NOMO-1 treated with DMSO at 0.1 percent for 48 hours (cell line): ENCODE measurements around the gene CA12.
A peak's percentile ranks its signal among the peaks of the same experiment; 100 is the strongest.

Experiments
- DNase-seq: peaks from one replicate; lab custom pipeline; 2025; ENCODE audit not compliant: unreplicated experiment; lab: John Stamatoyannopoulos, UW

Gene CA12

DNA sequence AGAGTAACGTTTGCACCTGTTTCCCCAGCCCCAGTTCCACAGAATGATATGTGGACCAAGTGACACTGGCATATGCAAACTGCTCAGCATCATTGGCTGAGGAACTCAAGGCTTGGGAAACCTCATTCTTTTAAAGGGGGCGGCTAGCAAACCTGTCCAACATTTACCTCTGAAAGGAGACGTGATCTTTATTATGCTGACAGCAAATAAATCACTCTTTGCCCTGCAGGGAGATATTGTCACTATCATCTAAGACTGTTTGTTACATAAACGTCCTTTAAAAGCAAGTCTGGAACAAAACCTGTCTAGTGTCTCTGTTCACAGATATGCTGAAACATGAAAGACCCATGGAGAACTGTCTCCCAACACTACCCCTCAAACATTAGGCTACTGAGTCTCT is 21.5 kb downstream of the CA12 start:
- no peak for DNase-seq

DNA sequence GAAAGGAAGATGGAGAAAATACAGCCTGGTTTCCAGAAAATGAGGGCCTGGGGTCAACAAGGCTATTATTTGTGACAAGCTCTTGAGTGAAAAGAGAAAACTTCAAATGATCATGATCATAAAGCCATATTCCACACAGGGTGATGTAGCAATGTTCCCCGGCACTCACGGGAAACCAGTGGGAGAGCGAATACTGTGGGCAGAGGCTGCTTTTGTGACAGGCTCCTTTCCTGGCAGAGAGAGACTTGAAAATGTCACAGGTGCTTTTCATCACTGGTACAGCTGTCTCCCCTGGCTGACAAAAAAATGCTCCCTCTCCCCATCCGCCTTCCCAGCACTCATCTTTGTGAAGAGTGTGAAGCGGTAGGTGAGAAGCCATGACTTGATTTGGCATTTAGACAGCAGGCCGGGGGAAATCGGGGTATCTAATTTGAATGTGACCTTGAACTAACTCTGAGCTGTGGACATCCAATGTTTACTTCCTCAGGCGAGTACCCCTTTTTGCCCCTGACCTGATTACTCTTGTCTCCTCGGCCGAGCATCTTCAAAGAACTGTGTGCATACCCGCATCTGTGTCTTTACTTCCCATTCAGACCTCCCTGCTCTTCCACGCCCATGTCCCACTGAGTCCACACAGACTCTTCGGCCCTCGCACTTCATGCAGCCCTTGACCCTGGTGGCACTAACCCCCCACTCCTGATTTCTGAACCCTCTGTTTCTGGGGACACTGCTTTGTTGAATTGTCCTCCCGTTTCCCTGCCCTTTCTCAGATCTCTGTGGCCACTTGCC is 23.2 kb downstream of the CA12 start:
- DNase-seq = no peak

DNA sequence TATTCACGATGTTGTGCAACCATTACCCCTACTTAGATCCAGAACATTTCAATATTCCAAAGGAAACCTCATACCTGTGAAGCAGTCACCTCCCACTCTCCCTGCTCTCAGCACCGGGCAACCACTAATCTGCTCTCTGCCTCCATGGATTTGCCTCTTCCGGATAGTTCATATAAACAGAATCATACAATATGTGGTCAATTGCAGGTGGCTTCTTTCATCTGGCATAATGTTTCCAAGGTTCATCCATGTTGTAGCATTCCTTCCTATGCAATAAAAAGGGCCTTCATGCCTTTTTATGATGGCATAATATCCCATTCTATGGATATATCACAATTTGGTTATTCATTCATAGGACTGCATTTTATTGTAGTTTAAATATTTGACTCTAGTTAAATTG is 23.9 kb downstream of the CA12 start:
- no peak for DNase-seq

DNA sequence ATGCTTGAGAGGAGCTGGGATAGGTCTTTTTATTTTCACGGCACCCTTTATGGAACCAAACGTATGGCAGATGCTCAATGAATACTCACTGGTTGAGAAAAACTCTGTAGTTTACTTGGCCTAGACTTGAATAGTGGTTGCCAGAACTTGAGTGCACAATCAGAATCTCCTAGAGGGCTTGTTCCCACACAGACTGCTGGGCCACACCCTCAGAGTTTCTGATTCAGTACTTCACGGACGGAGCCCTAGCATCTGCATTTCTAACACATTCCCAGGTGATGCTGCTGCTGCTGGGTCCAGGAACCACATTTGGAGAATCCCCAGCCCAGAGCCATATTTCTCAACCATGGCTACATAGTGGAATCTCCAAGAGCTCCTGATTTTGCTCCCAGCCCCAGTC is 24.6 kb downstream of the CA12 start:
- DNase-seq = no peak

DNA sequence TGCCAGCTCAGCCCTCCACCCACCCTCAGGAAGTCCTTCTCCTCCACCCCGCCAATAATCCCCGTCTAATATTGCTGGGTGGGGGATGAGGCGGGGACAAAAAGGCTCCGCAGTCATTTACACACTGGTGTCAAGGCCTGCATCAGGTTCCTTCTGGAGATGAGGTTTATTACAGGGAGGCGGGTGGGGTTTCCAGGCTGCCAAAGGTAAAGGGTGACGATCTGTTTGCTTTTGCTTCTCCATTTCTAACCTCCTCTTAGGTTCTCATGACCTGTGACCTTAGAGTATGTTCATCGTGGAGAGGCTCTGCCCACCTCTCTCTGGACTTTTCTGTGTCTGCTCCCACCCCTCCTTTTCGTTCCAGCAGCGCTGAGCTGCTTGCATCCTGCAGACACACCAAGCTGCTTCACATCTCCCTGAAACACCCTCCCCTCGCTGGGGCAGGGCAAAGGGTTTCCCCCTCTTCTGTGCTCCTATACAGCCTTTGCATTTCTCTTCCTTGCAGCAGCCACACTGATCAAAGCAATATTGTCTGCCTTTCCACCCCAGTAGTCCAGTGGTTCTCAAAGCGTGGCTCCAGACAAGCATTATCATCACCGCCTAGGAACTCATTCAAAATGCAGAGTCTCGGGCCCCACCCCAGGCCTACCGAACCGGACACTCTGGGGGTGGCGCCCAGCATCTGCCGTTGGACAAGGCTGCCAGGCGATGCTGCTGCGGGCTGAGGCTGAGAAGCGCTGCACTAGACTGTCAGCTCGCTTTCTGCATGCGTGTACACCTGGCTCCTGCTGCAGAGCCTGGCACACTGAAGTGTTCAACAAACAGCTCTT is 26.6 kb downstream of the CA12 start:
- DNase-seq = no peak

DNA sequence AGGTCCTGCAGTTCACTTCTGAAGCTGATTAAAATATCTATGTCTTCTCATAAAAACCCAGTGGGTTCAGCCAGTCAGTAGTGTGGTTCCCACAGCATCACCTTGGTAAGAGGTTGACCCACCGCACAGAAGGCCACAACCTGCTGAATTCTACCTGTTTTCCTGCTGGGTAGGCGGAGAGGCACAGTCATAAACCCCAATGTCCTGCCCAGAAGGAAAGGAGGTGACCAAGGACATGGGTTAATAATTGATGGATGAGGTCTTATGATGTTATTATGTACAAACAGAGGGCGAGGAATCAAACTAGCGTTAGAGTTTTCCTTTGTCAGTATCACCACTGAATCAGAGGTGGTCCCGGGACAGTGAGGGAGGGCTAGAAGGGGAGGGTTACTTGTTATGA is 27.8 kb downstream of the CA12 start:
- DNase-seq = no peak

DNA sequence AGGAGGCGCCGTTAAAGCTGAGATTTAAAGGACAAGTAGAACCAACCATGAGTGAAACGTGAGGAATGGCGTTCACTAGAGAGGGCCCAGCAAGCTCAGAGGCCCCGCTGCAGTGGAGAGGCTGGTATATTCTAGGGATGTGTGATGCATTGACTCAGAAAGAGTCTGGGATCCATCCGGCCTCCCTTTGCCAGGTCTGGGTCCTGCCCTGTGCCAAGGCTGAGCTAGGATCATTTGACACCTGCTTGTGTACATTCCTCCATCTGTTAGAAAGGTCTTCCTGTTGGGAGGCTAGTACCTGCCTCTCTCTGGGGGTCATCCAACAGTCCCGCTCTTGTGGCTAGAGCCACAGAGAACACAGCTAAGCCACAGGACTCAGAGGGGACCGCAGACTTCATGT is 28.4 kb downstream of the CA12 start:
- no peak for DNase-seq

DNA sequence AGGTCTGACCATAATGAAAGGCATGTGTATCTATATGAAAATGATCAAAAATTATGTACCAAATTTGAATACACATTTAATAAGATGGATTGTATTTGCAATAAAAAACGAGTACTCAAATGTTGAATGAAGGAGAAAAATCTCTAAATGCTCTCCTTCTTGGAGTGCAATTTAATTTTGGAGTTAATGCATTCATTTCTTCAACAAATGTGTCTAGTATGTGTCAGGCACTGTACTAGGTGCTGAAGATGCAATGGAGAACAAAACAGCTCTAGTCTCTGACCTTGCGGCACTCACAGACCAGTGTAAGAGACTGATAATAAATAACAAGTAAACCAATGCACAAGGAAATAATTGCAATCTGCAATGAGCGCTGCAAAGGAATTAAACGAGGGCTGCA is 28.8 kb downstream of the CA12 start:
- DNase-seq = no peak

DNA sequence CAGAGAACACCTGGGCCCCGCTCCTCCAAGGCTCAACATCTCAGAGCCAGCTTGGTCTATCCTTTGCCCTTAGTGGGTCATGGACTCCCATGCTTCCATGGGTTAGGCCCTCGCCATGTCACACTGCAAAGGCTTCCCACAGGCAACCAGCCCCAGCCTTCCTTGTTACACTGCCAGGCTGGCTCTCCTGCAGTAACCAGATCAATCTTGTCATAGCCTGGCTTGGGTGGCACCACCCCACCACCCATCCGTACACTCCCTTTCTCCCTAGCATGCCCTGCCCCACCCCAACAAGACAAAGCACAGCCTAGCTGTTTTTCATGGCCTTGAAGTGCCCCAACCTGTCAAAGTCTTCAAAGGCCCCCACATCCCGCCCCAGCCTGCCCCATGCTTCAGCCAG is 30.5 kb downstream of the CA12 start:
- no peak for DNase-seq

DNA sequence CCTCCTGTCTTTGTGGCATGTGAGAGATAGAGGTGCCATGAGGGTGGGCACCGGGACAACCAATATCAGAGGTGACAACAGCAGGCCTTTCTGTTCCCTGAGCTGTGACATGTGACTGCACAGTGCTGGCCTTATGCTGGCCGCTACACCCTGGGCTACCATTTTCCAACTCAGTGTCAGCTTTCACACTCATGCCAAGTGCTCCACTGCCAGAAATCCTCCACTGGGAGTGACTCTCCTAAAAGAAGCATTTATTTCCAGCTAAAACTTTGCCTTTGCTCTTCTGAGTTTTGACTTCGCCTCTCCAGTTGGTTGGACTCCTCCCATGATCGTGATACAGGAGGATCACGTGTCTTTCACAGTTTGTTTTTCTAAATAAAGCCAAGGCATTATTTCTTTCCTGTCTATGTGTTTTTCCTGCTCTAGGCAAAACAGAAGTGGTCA is 31.4 kb downstream of the CA12 start:
- DNase-seq = no peak

DNA sequence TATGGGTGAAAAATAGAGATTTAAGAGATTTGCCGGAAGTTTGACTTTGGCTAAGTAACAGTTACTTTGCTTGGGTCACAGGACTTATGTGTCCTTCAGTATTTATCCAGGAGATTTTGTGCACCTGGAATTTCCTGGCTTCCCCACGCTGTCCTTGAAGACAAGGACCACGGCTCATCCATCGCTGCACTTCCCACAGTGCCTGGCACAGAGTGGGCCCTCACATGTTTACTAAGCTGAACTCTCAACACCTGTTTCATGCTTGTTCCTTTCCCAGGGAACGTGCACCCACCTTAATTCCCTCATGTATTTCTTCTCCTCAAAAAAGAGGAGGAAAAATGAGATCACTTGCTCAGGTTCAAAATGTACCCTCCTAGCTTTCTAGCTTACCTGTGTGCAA is 32.0 kb downstream of the CA12 start:
- no peak for DNase-seq

DNA sequence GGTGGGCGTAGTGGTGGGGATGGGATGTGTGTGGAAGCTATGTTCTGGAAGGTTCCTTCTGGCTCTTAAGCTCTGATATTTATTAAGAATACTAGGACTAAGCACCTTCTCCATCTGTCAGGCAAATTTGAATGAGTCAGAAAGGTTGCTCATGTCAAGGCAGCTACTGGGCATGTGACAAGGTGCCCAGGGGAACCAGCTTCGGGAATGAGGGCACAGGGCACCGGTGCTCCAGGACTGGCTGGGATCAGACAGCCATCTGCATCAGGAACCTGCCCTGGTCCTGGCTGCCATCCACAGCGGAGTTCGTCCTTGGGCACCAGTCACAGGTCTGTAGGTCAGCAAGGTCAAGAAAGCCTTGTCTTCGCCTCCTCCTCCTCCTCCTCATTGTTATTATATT is 32.5 kb downstream of the CA12 start:
- no peak for DNase-seq

DNA sequence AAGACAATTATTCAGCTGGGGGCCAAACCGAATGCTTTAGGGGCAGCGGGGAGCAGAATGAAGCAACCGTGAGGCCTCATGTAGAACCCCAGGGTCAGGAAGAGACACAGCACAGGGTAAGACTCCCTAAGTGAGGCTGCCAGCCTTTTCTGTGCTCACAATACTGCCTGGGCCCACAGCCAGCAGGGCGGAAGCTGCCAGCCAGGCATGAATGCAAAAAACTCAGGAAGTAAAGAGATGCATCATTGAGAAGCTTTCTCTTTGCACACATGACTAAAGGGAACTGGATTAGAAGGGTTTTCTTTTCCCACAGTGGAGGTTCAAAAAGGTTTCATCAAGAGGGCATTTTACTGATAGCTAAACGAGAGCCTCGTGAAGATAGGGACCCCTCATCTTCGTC is 33.3 kb downstream of the CA12 start:
- DNase-seq = peak; percentile 25

DNA sequence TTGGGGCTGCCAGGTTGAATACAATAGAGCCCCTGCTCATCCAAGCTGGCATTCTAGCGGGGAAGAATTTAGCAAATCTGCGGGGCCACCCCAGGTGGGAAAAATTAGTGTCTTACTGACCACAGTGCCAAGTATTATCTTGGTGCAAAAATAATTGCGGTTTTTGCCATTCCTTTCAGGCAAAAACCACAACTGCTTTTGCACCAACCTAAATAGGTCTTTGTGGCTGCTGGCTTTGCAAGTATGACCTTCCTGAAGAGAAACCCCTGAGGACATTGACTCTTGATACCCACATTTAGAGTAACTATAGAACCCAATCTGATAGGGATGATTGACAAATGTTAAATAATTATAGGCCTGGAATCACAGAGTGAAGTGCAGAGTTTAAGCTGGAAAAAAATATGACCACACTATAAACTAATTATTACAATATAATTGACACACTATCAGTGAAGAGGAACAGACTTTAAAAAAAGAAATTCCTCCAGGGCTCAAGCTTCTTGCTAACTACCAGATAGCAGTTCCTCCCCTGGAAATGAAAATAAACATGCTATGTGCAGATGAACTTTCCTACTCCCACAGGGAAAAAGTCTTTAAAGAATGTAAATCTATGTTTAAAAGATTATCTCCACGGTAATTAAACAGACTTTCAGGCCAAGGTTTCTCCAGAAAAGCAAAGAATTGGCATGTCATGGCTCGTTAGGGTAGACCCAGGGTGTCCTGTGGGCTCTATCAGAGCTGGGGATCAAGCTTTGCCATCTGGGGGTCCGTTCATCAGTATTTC is 34.4 kb downstream of the CA12 start:
- peak; percentile 19 for DNase-seq

DNA sequence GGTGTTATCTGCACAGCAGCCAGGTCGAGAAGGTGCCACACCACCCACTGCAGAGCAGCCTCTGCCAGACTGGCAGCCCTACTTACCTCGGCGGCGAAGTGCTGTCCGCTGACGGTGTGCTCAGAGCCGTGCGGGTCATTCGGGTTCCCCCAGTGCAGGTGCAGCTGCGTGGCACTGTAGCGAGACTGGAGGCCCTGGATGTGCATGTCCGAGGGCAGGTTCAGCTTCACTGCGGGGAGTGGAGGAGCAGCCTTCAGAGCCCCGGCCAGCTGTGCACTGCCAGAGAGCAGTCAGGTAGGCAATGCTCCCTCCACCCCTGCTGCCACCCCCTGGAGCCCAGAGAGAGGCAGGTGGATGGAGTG is 36.3 kb downstream of the CA12 start:
- DNase-seq = no peak

DNA sequence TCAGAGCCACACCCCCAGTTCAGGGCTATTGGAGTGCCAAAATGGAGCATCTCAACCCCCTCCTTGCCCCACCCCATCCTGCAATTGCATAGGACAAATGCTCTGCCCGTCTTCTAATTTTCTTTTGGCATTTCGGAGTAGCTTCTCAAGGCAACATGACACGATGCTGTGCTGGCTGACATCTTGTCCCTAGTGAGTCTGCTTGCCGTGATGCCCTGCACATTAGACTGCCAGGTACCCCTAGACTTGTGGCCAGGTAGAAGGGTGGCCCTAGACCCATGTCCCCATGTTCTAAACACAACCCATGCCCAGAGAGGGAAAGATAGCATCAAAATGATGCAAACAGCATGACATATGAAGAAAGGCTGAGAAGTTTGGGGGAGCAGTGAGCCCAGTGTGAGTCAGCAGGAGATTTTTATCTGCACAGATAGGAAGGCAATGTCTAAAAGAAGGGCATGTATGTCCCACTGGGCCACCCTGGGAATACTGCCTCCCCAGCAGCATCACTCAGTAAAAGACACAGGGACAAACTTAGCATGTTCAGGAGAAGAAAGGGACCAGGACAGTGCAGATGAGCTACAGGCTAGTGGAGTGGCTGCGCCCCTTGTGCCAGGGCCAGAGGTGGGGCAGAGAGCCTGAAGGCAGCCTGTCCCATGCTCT is 36.8 kb downstream of the CA12 start:
- DNase-seq = no peak

DNA sequence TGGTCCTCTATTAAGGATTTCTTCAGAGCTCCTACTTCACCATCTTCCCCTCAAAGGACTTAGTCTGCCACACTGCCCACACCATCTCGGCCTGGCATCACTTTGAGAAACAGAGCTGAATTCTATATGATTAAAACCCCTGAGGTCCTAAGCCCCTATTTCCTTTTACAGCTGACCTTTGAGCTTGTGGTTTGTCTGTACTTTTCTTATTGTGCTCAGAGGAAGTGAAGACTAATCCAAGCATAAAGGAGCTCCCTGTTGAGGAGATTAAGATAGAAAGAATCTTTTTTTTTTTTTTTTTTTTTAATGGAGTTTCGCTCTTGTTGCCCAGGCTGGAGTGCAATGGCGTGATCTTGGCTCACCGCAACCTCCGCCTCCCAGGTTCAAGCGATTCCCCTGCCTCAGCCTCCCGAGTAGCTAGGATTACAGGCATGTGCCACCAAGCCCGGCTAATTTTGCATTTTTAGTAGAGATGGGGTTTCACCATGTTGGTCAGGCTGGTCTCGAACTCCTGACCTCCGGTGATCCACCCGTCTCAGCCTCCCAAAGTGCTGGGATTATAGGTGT is 38.6 kb downstream of the CA12 start:
- peak; percentile 56 for DNase-seq

DNA sequence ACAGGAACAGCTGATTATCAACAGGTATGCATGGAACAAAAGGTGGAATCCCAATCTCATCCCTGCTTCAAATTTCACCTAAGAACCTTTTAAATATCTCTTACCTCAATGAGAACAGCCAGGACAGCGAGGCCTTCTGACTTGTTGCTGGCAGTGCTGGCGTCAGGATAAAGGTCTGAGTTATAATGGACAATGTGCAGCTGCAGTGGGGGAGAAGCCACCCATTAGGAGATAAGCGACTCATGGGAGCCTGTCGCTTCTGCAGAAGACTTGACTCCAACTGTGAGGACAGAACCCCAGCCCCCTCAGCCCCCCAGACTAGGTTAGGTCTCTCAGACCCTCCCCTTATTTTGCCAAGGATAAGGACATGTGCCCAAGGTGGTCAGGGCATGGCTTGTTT is 39.7 kb downstream of the CA12 start:
- DNase-seq = no peak

DNA sequence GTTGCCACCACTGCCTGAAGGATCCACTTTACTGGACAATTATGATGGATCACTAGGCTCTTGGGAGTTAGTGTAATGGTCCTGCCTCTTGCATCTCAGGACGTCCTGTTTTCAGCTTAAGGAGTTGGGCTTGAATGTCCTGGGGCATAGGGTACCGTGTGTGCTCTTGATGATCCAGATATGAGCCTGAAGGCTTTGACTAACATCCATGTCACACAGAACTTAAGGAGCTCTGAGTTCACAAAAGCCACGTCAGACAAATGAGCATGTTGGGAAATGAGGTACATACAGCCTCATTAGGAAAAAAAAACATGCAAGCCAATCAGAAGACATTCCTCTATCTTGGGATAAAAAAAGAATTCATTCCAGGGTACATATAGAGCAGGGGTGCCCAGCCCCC is 40.8 kb downstream of the CA12 start:
- DNase-seq = no peak

DNA sequence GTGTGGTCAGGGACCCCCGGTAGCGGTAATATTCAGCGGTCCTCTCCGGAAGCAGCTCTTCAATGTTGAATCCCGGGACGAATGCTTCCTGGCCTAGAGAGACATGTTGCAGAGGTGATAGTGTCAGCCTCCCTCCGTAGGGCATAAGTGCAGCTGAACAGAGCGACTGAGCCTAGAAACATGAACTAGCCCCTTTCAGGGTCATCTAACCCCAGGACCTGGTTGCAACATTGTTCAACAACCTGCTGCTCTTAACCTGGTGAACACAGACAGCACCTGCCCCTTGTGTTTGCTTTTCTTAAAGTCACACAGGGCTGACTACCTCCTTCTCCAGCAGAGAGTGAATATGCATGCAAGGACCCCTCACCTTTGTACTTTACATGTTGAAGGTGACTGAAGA is 41.3 kb downstream of the CA12 start:
- DNase-seq = no peak

DNA sequence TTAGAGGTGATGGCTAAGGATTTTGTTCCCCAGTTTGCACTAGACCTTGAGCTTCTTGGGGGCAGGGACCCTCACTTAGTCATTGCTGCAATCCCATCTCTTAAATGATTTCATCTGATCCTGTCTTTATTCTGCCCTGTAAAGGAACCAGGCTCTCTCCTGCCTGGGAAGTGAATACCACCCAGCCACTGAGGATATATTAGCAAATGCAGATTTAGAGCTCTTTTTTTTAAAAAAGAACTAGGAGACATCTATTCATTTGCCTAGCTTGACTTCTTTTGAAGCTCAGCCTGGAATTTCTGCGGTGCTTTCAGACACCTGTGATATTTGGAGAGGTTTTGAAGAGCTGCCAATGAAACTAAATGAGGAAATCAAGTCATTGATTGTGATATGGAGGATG is 41.8 kb downstream of the CA12 start:
- DNase-seq = no peak
